ENCODE measurements around the gene SLC6A15. TPM values are rescaled to one million over a fixed set of nuclear protein-coding genes. Genes with fewer than 3 reads are reported as not detected.

Gene SLC6A15
- total RNA-seq: under 1 TPM in 1 of 2 experiments, not detected in 1; 0.30 TPM

DNA sequence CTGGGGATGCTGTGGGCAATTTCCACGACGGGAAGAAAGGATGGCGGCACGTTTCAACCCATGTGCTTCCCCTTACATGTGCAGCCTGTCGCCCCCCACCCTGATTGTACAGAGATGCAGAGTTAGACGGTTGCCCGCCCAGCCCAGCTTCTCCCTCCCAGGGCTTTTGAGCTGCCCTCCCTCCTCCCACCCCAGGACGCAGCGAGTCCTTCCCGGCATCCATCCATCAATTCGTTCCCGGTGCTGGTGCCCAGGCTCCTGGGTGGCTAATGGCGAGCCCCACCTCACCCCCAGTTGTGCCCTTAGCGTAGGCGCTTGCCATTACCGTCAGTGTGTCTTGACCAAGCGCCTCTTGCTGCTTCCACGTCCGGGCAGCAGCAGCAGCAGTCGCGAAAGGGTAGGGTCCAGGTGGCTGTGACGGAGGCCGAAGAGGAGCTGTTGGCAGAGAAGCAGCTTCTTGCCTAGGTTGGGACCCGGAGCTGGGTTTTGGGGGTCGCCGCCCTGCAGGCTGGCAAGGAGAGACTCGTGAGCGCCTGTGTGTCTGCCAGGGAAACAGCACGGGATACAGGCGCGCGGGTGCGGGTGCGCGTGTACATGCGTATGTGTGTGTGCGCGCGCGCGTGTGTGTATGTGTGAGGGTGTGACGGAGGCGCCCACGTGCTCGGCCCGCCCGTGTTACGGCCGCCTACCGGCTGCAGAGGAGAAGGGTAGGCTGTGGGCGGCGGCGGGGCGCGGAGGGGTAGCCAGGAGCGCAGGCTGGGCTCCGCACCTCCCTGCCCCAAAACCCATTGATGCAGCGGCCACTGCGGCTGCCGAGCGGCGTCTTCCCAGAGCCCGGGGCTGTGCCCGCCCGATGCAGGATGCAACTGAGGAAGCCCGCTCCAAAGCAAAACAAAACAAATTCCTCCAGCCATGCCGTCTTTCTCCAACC lies at the start of gene SLC6A15:
SLC6A15 (minus strand) TSS at position 602 of the 931 bp plus-strand sequence. CDS start 20,679 bp downstream, outside the sequence.
- peaks cover 36% of the 10 kb centered on the region for H3K27me3 Mint-ChIP-seq (ENCODE audit: low read depth)
- CTCF ChIA-PET: interaction anchor here (0.6 to 1.6 kb wide), 2 partner anchors 117 to 167 kb away, joined by 3 to 4 read pairs; no protein-coding TSS in a partner anchor
- no peaks in the 10 kb centered on the region for H3K36me3 Mint-ChIP-seq (ENCODE audit: low read depth)
- peaks cover 10% of the 10 kb centered on the region for H3K4me1 Mint-ChIP-seq (ENCODE audit: low read depth)
- intact Hi-C loops (cut with micrococcal nuclease): no loop called here
- H3K4me3 Mint-ChIP-seq: peak within 1 kb of the TSS; percentile 45
- H3K27ac Mint-ChIP-seq: no peak within 1 kb of the TSS
- no peaks in the 10 kb centered on the region for H3K9me3 Mint-ChIP-seq
- DNase-seq: peak; percentile 20

GRCh38 chr12:84960918-84961317 lies 48.3 kb upstream of the SLC6A15 start:
- Mint-ChIP-seq H3K4me3 (no peak overlapping the region), H3K27me3 (ENCODE audit: low read depth) (no peaks in the 10 kb centered on the region), H3K9me3 (no peaks in the 10 kb centered on the region), H3K36me3 (ENCODE audit: low read depth) (no peaks in the 10 kb centered on the region), H3K27ac (no peak overlapping the region), H3K4me1 (ENCODE audit: low read depth) (no peaks in the 10 kb centered on the region)
- no peak for DNase-seq
- intact Hi-C loops (cut with micrococcal nuclease): no loop called here
- CTCF ChIA-PET: no interaction called here

DNA sequence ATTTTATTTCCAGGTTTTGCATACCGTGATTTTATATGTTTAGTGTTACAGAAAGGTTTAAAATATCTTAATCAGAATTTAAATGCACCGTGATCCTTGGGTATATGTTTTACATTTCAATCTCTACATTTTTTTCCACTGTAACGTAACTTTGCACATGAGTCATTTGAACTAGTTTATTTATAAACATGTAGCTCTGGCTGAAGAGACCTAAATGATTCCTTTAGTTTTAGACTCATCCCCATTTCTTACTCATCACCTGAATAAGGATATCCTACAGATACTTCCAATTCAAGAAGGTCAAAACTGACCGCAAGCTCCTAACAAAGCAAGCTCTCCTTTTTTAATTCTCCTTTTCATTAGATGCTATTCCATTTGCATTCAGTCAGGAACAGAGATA lies 42.7 kb upstream of the SLC6A15 start:
- no peak overlapping the region for H3K27ac Mint-ChIP-seq
- H3K36me3 Mint-ChIP-seq (ENCODE audit: low read depth): no peaks in the 10 kb centered on the region
- no peak overlapping the region for H3K4me3 Mint-ChIP-seq
- H3K9me3 Mint-ChIP-seq: no peaks in the 10 kb centered on the region
- DNase-seq: no peak
- CTCF ChIA-PET: no interaction called here
- H3K4me1 Mint-ChIP-seq (ENCODE audit: low read depth): no peaks in the 10 kb centered on the region
- intact Hi-C loops (cut with micrococcal nuclease): no loop called here
- no peaks in the 10 kb centered on the region for H3K27me3 Mint-ChIP-seq (ENCODE audit: low read depth)

GRCh38 chr12:84954415-84954814 lies 41.8 kb upstream of the SLC6A15 start:
- Mint-ChIP-seq H3K27ac (no peak overlapping the region), H3K4me3 (no peak overlapping the region), H3K27me3 (ENCODE audit: low read depth) (no peaks in the 10 kb centered on the region), H3K9me3 (no peaks in the 10 kb centered on the region), H3K36me3 (ENCODE audit: low read depth) (no peaks in the 10 kb centered on the region), H3K4me1 (ENCODE audit: low read depth) (no peaks in the 10 kb centered on the region)
- no peak for DNase-seq
- intact Hi-C loops (cut with micrococcal nuclease): no loop called here
- CTCF ChIA-PET: interaction anchor here (0.5 kb wide), 1 partner anchor 284 kb away, joined by 3 read pairs; no protein-coding TSS in a partner anchor

GRCh38 chr12:84950971-84951546 lies 38.5 kb upstream of the SLC6A15 start:
- no peaks in the 10 kb centered on the region for H3K9me3 Mint-ChIP-seq
- H3K4me1 Mint-ChIP-seq (ENCODE audit: low read depth): no peaks in the 10 kb centered on the region
- no peak overlapping the region for H3K27ac Mint-ChIP-seq
- H3K27me3 Mint-ChIP-seq (ENCODE audit: low read depth): no peaks in the 10 kb centered on the region
- H3K36me3 Mint-ChIP-seq (ENCODE audit: low read depth): no peaks in the 10 kb centered on the region
- intact Hi-C loops (cut with micrococcal nuclease): no loop called here
- no peak for DNase-seq
- H3K4me3 Mint-ChIP-seq: no peak overlapping the region
- CTCF ChIA-PET: no interaction called here

GRCh38 chr12:84946753-84947152 lies 34.2 kb upstream of the SLC6A15 start:
- intact Hi-C loops (cut with micrococcal nuclease): no loop called here
- no peak overlapping the region for H3K4me3 Mint-ChIP-seq
- DNase-seq: no peak
- peaks cover under 1% of the 10 kb centered on the region for H3K9me3 Mint-ChIP-seq
- H3K27me3 Mint-ChIP-seq (ENCODE audit: low read depth): no peaks in the 10 kb centered on the region
- no peak overlapping the region for H3K27ac Mint-ChIP-seq
- no peaks in the 10 kb centered on the region for H3K4me1 Mint-ChIP-seq (ENCODE audit: low read depth)
- H3K36me3 Mint-ChIP-seq (ENCODE audit: low read depth): no peaks in the 10 kb centered on the region
- CTCF ChIA-PET: interaction anchor here (0.9 kb wide), 1 partner anchor 10 kb away, joined by 3 read pairs; no protein-coding TSS in a partner anchor

GRCh38 chr12:84937415-84937814 lies 24.8 kb upstream of the SLC6A15 start:
- CTCF ChIA-PET: no interaction called here
- Mint-ChIP-seq H3K27ac (no peak overlapping the region), H3K4me1 (ENCODE audit: low read depth) (no peaks in the 10 kb centered on the region), H3K9me3 (peaks cover 7% of the 10 kb centered on the region), H3K27me3 (ENCODE audit: low read depth) (no peaks in the 10 kb centered on the region), H3K36me3 (ENCODE audit: low read depth) (no peaks in the 10 kb centered on the region), H3K4me3 (no peak overlapping the region)
- intact Hi-C loops (cut with micrococcal nuclease): no loop called here
- DNase-seq: no peak

DNA sequence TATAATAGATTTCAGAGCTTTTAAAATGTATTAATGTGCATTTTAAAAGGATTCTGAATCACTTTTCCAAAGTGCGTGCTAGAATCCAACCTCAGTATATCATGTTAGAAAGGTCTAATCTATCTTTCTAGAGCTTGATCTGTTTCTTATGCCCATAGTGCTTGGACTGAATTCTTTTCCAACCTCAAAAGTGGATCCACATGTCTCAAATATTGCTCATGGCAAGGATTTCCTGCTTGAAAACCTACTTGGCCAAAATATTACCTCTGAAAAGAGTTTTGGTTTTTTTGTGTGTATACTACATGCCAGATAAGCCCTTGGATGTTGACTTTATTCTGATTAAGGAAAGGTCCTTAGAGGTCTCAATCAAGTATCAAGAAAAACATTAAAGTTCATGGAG lies 16.9 kb upstream of the SLC6A15 start:
- Mint-ChIP-seq H3K27ac (no peak overlapping the region), H3K27me3 (ENCODE audit: low read depth) (no peaks in the 10 kb centered on the region), H3K4me1 (ENCODE audit: low read depth) (no peaks in the 10 kb centered on the region), H3K4me3 (no peak overlapping the region), H3K9me3 (peaks cover 3% of the 10 kb centered on the region), H3K36me3 (ENCODE audit: low read depth) (no peaks in the 10 kb centered on the region)
- CTCF ChIA-PET: no interaction called here
- intact Hi-C loops (cut with micrococcal nuclease): no loop called here
- no peak for DNase-seq

DNA sequence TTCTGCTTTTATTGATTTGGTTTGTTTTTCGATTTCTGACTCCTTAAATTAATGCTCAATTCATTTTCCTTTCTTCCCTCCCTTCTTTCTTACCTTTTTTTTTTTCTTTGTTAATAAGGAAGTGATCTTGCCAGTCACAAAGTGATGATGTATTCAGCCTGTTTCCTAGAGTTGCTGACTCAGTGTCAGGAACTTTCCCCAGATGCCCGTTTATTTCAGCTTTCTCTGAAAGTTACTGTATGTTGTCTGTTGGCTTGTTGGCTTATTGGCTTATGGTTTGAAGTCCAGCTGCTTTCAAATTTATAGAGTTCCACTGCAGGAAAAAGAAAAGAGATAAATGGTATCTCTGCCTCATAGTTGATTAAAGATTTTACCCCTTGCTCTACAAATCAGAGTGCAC lies 12.4 kb upstream of the SLC6A15 start:
- no peaks in the 10 kb centered on the region for H3K27me3 Mint-ChIP-seq (ENCODE audit: low read depth)
- H3K4me3 Mint-ChIP-seq: no peak overlapping the region
- H3K27ac Mint-ChIP-seq: no peak overlapping the region
- no peak for DNase-seq
- H3K36me3 Mint-ChIP-seq (ENCODE audit: low read depth): no peaks in the 10 kb centered on the region
- no peaks in the 10 kb centered on the region for H3K9me3 Mint-ChIP-seq
- H3K4me1 Mint-ChIP-seq (ENCODE audit: low read depth): no peaks in the 10 kb centered on the region
- CTCF ChIA-PET: interaction anchor here (0.6 kb wide), 1 partner anchor 45 kb away, joined by 5 read pairs; no protein-coding TSS in a partner anchor
- intact Hi-C loops (cut with micrococcal nuclease): no loop called here

DNA sequence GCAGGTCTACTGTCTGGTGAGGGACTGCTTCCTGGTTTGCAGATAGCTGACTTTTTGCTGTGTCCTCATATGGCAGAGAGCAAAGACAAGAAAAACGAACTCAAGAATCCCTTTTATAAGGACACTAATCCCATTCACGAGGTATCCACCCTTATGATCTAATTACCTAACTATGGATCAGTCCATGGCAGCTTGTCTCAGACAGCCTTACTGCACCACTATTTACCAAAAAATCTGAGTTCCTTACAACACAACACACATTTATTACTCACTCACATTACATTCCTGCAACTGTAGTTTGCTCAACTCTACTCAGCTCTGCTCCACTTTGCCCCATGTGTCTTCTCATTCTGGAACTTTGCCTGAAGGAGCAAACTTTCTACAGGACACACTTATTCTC lies 10.1 kb upstream of the SLC6A15 start:
- DNase-seq: no peak
- no peak overlapping the region for H3K27ac Mint-ChIP-seq
- no peaks in the 10 kb centered on the region for H3K4me1 Mint-ChIP-seq (ENCODE audit: low read depth)
- intact Hi-C loops (cut with micrococcal nuclease): no loop called here
- H3K36me3 Mint-ChIP-seq (ENCODE audit: low read depth): no peaks in the 10 kb centered on the region
- no peak overlapping the region for H3K4me3 Mint-ChIP-seq
- peaks cover 6% of the 10 kb centered on the region for H3K27me3 Mint-ChIP-seq (ENCODE audit: low read depth)
- H3K9me3 Mint-ChIP-seq: no peaks in the 10 kb centered on the region
- CTCF ChIA-PET: interaction anchor here (0.7 kb wide), 1 partner anchor 36 kb away, joined by 3 read pairs; no protein-coding TSS in a partner anchor

GRCh38 chr12:84920331-84920730 lies 7.7 kb upstream of the SLC6A15 start:
- peaks cover 6% of the 10 kb centered on the region for H3K27me3 Mint-ChIP-seq (ENCODE audit: low read depth)
- CTCF ChIA-PET: no interaction called here
- intact Hi-C loops (cut with micrococcal nuclease): no loop called here
- no peaks in the 10 kb centered on the region for H3K4me1 Mint-ChIP-seq (ENCODE audit: low read depth)
- H3K36me3 Mint-ChIP-seq (ENCODE audit: low read depth): no peaks in the 10 kb centered on the region
- no peak for DNase-seq
- H3K4me3 Mint-ChIP-seq: no peak overlapping the region
- H3K9me3 Mint-ChIP-seq: no peaks in the 10 kb centered on the region
- no peak overlapping the region for H3K27ac Mint-ChIP-seq

DNA sequence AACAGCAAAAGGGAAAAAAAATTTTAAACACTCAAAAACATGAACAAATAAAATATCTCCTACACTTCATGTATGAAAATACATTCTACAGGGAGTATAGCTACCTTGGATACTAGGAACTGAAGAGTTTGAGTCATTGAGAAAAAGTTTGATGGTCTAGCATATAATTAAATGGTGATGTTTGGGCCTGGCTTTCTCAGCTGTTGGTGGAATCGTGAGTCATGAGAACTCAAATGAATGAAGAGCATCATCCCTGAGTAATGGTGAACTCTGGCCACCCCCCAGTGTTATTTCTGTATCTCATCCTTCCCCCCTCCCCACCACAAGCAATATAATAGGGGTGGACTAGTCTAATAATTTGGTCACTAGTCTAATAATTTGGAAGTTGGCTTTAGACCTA lies 6.7 kb upstream of the SLC6A15 start:
- intact Hi-C loops (cut with micrococcal nuclease): no loop called here
- Mint-ChIP-seq H3K36me3 (ENCODE audit: low read depth) (no peaks in the 10 kb centered on the region), H3K27me3 (ENCODE audit: low read depth) (peaks cover 7% of the 10 kb centered on the region), H3K4me1 (ENCODE audit: low read depth) (no peaks in the 10 kb centered on the region), H3K27ac (no peak overlapping the region), H3K9me3 (no peaks in the 10 kb centered on the region), H3K4me3 (no peak overlapping the region)
- no peak for DNase-seq
- CTCF ChIA-PET: no interaction called here

GRCh38 chr12:84913129-84913515 lies 523 bp upstream of the SLC6A15 start:
- DNase-seq: no peak
- H3K36me3 Mint-ChIP-seq (ENCODE audit: low read depth): no peaks in the 10 kb centered on the region
- H3K4me3 Mint-ChIP-seq: no peak overlapping the region
- CTCF ChIA-PET: interaction anchor here (1.6 kb wide), 1 partner anchor 116 kb away, joined by 4 read pairs; no protein-coding TSS in a partner anchor
- H3K27me3 Mint-ChIP-seq (ENCODE audit: low read depth): peaks cover 36% of the 10 kb centered on the region
- H3K4me1 Mint-ChIP-seq (ENCODE audit: low read depth): peaks cover 10% of the 10 kb centered on the region
- intact Hi-C loops (cut with micrococcal nuclease): no loop called here
- H3K27ac Mint-ChIP-seq: no peak overlapping the region
- H3K9me3 Mint-ChIP-seq: no peaks in the 10 kb centered on the region

Data from activated naive CD4-positive, alpha-beta T cell treated with anti-CD3 and anti-CD28 coated beads for 36 hours (primary cell).